Mucosa of gallbladder (tissue), 1 donor: ENCODE measurements around the gene APOBR. TPM values are rescaled to one million over a fixed set of nuclear protein-coding genes. Genes with fewer than 3 reads are reported as not detected.
"Not testable (repeated sequence)": the region's sequence is repeated elsewhere in the genome, so short reads cannot be mapped to it uniquely, and the experiment has no call there.

ENCODE experiments used
- DNase-seq: peaks from one replicate; pipeline ENCODE4 v3.0.0-alpha.2; 2020; ENCODE audit warnings: low spot score
- total RNA-seq: library from RNA; stranded (reverse); gene quantifications from one replicate; pipeline ENCODE4 v1.2.1, GENCODE V29; 2021
- donor health status: DM: no; HTN: no; CAD: no.

Gene APOBR
- total RNA-seq, 1 donor from 2014 or later = 3.3 TPM

DNA sequence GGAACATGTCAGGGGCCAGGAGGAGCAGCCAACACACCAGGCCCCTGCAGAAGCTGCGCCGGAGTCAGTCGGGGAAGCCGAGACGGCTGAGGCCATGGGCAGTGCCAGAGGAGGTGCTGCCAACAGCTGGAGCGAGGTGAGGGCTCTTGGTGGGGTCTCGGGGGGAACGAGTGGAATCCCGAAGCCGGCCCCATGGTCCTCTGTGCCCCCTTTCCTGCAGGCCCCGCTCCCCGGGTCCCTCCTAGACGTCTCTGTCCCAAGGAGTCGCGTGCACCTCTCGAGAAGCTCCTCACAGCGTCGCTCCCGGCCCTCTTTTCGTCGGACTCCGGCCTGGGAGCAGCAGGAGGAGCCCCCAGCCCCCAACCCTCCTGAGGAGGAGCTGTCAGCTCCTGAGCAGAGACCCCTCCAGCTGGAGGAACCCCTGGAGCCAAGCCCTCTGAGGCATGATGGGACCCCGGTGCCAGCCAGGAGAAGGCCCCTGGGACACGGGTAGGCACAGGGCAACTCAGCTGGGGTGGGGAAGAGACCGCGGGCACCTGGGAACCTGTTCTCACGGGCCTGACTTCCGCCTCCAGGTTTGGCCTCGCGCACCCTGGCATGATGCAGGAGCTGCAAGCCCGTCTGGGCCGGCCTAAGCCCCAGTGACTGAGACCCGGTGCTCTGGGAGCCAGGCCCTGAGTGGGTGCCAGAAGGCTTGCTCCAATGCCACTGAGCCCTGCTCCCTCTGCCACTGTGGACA lies 3.6 kb downstream of the APOBR start:
- no peak for DNase-seq

DNA sequence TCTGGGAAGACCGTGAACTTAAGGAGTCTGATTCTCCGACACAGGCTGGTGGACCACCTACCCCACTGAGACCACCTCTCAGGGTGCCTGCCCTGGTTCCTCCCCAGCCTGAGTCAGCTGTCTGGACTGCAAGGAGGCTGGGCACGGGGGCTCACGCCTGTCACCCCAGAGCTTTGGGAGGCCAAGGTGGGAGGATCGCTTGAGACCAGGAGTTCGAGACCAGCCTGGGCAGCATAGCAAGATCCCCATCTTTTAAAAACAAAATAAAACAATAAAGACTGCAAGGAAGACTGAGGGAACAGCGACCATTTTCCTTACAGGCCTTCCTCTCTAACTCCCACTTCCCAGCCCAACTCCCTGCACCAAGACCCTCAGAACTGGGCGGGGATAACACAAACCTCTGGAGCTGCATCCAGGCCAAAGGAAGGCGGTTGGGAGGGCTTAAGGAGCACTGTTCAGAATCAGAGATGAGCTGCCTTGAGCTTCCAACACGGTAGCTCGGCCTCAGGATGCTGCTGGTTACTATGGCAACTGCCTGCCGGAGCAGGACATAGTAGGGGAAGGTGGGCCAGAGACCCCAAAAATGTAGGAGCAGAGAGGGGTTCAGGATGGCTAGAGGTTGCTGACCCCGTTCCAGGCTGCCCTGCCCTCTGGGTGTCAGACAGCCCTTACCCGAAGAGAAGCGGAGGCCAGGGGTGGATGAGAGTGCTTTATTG lies 4.4 kb downstream of the APOBR start:
- DNase-seq = no peak

DNA sequence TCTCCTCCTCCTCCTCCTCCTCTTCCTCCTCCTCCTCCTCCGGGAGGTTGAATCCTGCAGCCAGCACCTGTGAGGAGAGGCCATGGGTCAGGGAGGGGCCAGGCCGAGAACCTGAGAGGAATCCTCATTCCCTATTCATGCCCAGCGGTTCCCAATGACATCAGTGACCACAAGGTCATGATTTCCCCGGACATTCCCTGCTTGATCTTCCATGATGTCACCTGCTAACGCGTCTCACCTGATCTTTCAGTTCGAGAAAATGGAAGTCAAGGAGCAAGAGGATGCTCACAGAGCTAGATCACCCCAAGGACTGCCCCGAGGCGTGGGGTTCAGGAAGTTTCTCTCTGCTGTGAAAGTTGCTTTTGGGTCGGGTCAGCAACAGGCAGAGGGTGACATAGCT lies 5.4 kb downstream of the APOBR start:
- no peak for DNase-seq

DNA sequence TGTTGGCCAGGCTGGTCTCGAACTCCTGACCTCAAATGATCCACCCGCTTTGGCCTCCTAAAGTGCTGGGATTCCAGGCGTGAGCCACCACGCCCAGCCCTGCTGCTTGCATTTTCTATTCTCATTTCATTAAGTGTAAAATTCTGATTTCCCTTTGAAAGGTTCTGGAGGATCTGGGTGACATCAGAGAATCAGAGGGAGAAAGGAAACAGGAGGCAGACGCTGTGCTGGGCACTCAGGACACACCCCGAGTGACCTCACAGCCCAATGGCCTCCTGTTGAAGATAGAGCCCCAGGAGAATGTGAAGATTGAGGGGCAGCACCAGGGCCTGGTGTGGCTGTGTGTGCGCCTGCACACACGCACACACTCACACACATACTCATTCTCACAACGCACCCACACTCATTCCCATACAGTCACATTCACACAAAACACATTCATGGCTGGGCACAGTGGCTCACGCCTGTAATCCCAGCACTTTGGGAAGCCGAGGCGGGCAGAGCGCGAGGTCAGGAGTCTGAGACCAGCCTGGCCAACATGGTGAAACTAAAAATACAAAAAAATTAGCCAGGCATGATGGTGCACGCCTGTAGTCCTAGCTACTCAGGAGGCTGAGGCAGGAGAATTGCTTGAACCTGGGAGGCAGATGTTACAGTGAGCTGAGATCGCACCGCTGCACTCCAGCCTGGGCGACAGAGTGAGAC lies 6.2 kb downstream of the APOBR start:
- not testable (repeated sequence) for DNase-seq

DNA sequence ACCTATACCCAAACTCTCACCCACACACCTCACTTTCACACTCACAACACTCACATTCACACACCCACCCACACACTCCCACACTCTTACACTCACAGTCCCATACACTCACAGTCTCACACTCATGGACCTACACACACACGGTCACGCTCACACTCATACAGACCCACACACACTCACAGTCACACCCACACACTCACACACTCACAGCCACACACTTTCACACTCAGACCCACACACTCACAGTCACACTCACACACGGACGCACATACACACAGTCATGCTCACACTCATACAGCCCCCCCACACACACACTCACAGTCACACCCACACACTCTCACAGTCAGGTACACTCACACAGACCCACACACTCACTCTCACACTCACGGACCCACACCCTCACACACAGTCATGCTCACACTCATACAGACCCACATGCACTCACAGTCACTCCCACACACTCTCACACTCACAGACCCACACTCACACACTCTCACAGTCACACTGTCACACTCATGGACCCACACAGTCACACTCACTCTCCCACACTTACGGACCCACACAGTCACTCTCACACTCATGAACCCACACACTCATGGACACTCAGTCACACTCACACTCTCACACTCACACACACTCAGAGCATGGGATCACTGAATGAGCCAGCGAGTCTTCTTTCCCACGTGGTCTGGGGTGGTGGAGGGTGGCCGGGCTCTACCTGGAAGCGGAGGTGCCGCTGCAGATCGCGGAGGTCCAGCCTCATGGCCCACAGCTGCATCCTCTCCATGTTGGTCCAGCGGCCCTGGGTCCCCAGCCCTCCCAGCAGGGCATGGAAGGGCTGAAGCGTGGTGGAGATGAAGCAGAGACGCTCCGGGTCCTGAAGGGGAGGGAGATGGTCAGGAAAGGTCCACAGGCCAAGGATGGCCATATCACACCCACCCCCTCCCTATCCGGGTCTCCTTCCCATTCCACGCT lies 7.1 kb downstream of the APOBR start:
- DNase-seq = no peak

DNA sequence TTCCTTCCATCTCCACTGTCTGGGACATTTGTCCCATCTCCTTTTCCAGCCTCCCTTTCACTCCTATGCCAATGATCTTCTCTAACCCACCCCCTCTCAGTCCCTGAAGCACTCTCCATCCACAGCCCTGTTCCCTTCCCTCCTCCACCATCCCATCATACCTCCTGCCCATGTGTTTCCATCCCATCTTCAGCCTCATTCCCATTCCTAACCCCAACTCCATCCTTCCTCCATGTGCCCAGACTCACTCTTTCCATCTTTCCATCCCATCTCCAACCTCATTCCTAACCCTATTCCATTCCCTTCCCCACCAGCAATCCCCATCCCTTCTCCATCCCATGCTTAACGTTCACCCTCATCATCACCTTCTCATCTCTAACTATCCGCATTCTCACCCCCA lies 7.8 kb downstream of the APOBR start:
- DNase-seq = no peak

DNA sequence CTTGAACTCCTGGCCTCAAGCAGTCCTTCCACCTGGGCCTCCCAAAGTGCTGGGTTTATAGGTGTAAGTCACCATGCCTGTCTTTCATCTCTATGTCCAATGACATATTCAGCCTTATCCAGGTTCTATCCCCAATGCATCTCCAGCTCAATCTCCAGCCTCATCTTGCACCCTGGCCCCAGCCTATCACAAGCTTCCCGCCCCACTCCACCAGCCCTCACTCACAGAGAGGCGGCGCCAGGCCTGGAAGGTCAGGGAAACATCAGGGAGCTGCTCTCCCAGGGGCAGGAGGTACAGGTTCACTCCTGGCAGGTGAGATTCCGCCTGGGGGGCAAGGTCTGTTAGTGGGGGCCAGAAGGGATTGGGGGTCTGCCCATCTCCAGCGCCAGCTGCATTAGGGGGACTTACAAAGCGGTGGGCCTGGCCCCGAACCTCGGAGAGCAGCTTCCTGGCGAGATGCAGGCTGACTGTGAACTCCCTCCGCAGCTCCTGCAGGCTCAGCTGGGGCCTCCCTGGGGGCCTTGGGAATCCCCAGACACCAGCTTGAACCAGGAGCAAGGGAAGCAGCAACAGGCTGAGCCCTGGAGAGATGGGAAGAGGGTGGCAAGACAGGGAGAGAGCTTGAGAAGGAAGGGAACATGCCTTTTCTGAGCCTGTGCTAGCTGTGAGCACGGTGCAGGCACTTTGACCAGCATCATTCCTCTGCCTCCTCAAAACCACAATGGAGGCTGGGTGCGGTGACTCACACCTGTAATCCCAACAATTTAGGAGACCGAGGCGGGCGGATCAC lies 9.2 kb downstream of the APOBR start:
- no peak for DNase-seq

DNA sequence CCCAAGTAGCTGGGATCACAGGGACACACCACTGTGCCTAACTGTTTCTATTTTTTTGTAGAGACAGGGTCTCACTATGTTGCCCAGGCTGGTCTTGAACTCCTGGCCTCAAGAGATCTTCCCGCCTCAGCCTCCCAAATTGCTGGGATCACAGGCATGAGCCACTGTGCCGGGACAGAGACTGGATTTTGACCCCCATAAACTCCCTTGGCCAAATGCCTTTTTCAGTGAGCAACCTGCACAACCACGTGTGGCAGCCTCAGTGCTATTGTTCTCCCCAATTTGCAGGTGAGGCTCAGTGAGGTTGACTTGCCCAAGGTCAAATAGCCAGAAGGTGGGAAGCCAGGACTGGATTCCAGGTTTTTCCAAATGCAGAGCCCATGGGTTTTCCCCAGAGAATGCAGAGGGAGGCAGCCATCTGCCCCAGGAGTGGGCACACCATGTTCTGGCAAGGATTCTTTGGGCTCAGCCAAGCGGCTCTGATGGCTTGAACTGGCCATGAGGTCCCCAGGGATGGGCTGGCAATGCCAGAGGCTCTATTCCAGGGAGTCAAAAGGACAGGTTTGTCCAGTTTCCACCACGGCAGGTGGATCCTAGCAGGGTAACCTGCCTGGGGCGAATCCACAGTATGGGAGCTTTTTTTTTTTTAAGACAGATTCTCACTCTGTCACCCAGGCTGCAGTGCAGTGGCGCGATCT lies 10.4 kb downstream of the APOBR start:
- no peak for DNase-seq

DNA sequence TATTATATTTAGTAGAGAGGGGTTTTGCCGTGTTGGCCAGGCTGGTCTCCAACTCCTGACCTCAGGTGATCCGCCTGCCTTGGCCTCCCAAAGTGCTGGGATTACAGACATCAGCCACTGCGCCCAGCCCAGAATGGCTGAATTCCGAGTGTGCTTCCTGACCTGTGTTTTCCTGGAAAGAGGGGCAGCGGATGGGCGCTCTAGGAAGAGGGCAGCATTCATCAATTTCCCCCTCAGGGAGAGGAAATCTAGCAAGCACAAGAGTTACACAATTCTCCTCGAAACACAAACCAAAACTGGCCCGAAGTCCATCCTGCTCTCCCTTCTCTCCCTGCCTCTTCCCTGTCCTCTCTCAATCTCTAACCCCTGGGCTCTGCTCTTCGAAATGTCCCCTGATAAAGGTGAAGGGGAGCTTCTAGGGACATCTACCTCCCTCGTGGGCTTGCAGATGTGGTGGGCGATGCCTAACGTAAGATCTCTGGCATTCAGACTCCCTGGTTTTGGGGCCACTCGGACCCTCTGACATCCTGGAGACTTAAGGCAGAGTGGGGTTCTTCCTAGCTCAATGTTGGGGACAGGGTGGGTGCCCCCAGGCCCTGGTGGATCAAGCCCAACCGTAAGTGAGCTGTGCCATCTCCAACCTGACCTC lies 11.2 kb downstream of the APOBR start:
- DNase-seq = no peak

DNA sequence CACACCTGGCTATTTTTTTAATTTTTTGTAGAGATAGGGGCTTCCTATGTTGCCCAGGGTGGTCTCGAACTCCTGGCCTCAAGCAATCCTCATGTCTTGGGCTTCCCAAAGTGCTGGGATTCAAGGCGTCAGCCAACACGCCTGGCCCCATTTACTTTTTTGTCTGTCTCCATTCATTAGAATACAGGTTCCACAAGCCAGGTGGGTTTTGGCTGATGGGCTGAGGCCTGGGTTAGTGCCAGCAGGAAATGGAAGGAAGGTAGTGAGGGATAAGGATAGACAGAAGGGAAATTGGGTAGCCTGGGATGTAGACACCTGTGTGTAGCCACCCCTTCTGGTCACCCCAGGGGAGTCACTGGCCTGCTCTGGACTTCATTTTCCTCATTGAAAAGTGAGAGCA lies 16.6 kb downstream of the APOBR start:
- DNase-seq = no peak

DNA sequence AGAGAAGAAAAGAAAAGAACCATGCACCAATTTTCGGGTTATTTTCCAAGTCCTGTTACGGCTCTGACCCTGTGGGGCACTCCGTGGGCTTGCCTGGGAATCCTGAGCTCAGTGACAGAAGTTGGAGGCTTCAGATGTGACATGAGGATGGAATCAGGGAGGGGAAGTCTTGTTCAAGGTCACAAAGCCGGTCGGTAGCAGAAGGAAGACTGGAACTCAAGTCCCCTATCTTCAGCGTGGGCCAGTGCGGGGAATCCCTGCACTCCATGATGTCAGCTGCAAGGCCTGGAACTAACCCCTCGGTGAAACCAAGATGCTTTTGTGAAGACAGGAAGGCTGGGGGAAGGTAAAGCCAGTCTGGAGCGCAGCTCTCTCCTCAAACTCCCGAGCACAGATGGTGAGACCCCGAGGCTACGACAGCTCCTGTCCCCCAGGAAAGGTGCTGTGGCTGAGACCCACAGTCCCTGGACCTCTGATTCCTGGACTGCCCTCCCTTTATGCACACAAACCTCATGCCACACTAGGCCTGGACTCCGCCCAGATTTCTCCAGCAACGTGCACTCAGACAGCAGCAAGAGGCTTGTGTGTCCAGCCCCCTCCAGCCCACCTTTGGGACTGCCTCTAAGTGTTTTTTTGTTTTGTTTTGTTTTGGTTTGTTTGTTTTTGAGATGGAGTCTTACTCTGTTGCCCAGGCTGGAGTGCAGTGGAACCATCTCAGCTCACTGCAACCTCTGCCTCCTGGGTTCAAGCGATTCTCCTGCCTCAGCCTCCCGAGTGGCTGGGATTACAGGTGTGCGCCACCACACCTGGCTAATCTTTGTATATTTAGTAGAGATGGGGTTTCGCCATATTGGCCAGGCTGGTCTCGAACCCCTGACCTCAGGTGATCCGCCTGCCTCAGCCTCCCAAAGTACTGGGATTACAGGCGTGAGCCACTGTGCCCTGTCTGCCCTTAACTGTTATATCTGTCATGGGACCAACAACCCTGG lies 17.7 kb downstream of the APOBR start:
- DNase-seq = no peak

DNA sequence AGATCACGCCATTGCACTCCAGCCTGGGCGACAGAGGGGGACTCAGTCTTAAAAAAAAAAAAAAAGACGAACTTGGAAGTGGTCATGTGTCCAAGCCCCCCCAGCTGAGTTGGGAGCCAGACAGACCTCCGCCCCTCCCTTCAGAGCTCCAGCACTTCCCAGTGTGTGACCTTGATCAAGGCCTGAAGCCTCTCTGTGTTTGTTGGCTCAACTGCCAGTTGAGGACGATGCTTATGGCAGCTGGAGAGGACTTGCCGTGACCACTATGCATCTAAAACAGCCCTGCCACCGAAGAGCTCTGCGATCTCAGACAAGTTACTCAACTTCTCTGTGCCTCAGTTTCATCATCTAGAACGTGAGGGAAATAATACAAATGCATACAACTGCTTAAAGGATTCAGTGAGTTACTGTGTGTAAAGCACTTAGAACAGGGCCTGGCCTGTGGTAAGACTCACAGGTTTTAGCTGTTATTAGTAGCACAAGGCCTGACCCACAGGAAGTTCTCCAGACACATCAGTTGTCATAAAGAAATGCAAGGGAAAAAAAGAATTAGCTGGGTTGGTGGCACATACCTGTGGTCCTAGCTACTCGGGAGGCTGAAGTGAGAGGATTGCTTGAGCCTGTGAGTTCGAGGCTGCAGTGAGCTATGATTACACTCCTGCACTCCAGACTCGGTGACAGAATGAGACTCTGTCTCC lies 19.2 kb downstream of the APOBR start:
- no peak for DNase-seq

DNA sequence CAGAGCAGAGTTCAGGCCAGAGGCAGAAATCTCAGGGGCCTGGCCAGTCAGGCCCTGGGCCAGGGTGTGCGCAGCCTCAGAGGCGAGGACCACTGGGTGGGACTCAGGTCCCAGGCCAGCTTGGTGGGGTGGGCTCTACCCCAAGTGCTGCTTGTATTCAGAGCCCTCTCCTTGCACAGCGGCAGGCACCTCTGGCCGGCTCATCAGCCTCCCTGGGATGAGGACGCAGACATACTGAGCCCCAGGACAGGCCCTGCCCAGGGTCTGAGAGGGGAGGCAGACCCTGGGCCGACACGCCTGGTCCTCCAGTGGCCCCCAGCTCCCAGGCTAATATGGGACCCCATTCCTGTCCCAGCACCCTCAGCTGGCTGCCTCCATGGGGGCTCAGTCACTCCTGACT lies 19.8 kb downstream of the APOBR start:
- DNase-seq = no peak

DNA sequence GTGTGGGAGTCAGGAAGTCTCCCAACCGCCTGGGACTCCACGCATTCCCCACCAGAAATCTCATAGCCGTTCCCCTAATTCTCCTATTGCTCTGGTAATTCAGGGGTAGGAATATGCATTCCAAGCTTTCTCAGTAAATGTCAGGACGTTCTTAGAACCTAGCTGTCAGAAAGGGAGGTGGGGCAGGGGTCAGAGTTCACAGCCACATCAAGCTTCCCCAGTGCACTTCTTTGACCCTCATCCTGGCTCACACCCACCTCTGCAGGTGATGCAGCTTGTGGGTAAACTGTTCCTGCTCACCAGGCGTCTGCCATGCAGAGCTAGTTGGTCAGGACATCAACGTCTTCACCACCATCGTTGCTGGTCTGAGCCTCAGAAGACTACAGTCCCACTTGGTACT lies 26.2 kb downstream of the APOBR start:
- no peak for DNase-seq

DNA sequence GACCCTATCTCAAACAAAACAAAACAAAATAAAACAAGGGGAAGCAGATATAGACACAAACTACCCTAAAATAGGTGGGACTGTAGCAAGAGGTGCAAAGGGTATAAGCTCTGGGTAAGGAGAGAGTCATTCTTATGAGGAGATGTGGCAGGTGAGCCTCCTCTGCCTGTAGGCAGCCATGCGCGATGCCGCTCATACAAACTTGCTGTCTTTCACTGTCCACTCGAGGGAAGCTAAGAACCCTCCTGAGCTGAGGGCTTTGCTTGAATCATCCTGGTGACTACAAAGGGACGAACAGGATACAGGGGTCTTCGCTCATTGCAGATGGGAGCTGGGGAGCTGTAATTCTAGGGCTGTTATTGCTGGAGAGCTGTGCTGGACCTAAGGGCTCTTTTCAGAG lies 27.0 kb downstream of the APOBR start:
- no peak for DNase-seq

DNA sequence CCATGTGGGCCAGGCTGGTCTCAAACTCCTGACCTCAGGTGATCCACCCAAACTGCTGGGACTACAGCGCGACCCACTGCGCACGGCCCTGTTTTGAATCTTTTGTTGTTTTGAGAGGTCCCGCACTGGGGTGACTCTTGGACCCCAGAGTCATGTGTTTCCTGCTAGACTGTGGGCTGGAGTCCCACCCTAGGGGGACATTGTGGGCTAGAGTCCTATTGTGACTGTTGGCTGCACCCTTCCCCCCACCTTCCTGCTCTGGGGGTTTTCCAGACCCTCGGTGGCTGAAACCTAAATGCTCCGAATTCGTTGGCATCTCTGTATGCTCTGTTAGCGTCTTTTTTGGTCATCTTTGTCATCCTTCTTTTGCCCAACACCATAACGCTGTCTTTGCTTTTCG lies 28.3 kb downstream of the APOBR start:
- DNase-seq = no peak

DNA sequence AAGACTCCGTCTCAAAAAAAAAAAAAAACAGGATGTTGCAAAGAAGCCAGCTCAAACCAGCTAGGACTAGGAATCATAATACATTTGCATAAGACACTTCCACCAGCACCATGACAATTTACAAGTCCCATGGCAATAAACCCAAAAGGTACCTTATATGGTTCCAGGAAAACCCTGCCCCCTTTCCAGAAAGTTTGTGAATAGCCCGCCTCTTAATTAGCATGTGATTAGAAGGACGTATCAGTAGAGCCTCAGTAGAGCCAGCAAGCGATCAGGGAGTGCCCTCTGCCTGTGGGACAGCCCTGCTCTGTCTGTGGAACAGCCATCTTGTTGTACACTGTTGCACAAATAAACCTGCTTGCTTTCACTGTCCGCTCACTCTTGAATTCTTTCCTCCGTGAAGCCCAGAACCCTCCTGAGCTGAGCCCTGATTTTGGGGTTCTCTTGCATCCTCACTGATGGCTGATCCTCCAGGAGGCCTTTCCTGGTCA lies 30.3 kb downstream of the APOBR start:
- no peak for DNase-seq
